C4-2B (cell line): Measurements from ENCODE around the gene KLLN.
"Not testable (repeated sequence)": the region's sequence is repeated elsewhere in the genome, so short reads cannot be mapped to it uniquely, and the experiment has no call there.

ENCODE experiments used
- H3K27ac ChIP-seq: fragments of 450-650 bp; 2 replicates; pipeline ENCODE4 v1.5.1; 2017
- CTCF ChIP-seq: fragments of 450-650 bp; conservative IDR thresholded peaks from 2 replicates; pipeline ENCODE4 v1.5.1; 2017; ENCODE audit warnings: mild to moderate bottlenecking
- ZFX ChIP-seq: fragments of 450-650 bp; IDR thresholded peaks from 2 replicates; pipeline ENCODE4 v1.6.1; 2017

The KLLN gene

GRCh38 chr10:87882555-87883294, 19.4 kb upstream of the KLLN start:
- H3K27ac ChIP-seq: no peak overlapping the region
- TF ChIP-seq CTCF: no peak
- no peak for TF ChIP-seq ZFX

- not testable (repeated sequence) for H3K27ac ChIP-seq
Measured at GRCh38 chr10:87881373-87882059, 18.2 kb upstream of the KLLN start.

- TF ChIP-seq ZFX: no peak
- TF ChIP-seq CTCF: no peak
- H3K27ac ChIP-seq: no peak overlapping the region
Measured at GRCh38 chr10:87880336-87880735, 17.0 kb upstream of the KLLN start.

- TF ChIP-seq ZFX: no peak
- no peak for TF ChIP-seq CTCF
- H3K27ac ChIP-seq: no peak overlapping the region
Measured at GRCh38 chr10:87878664-87879459, 15.5 kb upstream of the KLLN start.

- TF ChIP-seq ZFX: no peak
- TF ChIP-seq CTCF: no peak
- H3K27ac ChIP-seq: no peak overlapping the region
Measured at GRCh38 chr10:87875929-87876571, 12.7 kb upstream of the KLLN start.

GRCh38 chr10:87873656-87874055, 10.3 kb upstream of the KLLN start:
- H3K27ac ChIP-seq: no peak overlapping the region
- no peak for TF ChIP-seq CTCF
- TF ChIP-seq ZFX: no peak

GRCh38 chr10:87872828-87873227, 9.5 kb upstream of the KLLN start:
- no peak overlapping the region for H3K27ac ChIP-seq
- TF ChIP-seq ZFX (no peak), CTCF (no peak)
